Chondrocyte (in vitro differentiated cells): Measurements from ENCODE around the gene SUSD6. TPM values are rescaled to one million over a fixed set of nuclear protein-coding genes. Genes with fewer than 3 reads are reported as not detected.
"Not testable (repeated sequence)": the region's sequence is repeated elsewhere in the genome, so short reads cannot be mapped to it uniquely, and the experiment has no call there.

Experiments used
- DNase-seq: peaks from one replicate; pipeline ENCODE4 v3.0.0; 2021; ENCODE audit warnings: mixed read lengths, low spot score
- H3K27ac Mint-ChIP-seq: one replicate; pipeline ENCODE4 v1.8.0; 2021; ENCODE audit warnings: mild to moderate bottlenecking, moderate library complexity, mixed read lengths; ENCODE audit not compliant: unreplicated experiment
- H3K27me3 Mint-ChIP-seq: 2 replicates; pipeline ENCODE4 v1.8.0; 2021; ENCODE audit warnings: low read depth, mixed read lengths
- H3K36me3 Mint-ChIP-seq: 2 replicates; pipeline ENCODE4 v1.8.0; 2021; ENCODE audit warnings: low read depth, mixed read lengths
- H3K4me1 Mint-ChIP-seq: 2 replicates; pipeline ENCODE4 v1.8.0; 2021; ENCODE audit warnings: low read depth, mild to moderate bottlenecking, mixed read lengths
- H3K4me3 Mint-ChIP-seq: one replicate; pipeline ENCODE4 v1.8.0; 2021; ENCODE audit warnings: mild to moderate bottlenecking, moderate library complexity, mixed read lengths; ENCODE audit not compliant: unreplicated experiment
- H3K9me3 Mint-ChIP-seq: 2 replicates; pipeline ENCODE4 v1.8.0; 2021; ENCODE audit warnings: low read depth, mixed read lengths
- total RNA-seq: library from RNA; stranded (reverse); gene quantifications from 3 replicates; pipeline ENCODE4 v1.2.1, GENCODE V29; 2021
- TF ChIP-seq, protein P1 (sequence below): fragments of 200-600 bp; sonication (generic); IDR thresholded peaks from 2 replicates; pipeline ENCODE4 v1.5.0; 2021; ENCODE audit warnings: antibody characterized with exemption, mild to moderate bottlenecking, moderate library complexity

The SUSD6 gene
- total RNA-seq, 1 donor from 2014 or later, result 49.3 TPM

DNA sequence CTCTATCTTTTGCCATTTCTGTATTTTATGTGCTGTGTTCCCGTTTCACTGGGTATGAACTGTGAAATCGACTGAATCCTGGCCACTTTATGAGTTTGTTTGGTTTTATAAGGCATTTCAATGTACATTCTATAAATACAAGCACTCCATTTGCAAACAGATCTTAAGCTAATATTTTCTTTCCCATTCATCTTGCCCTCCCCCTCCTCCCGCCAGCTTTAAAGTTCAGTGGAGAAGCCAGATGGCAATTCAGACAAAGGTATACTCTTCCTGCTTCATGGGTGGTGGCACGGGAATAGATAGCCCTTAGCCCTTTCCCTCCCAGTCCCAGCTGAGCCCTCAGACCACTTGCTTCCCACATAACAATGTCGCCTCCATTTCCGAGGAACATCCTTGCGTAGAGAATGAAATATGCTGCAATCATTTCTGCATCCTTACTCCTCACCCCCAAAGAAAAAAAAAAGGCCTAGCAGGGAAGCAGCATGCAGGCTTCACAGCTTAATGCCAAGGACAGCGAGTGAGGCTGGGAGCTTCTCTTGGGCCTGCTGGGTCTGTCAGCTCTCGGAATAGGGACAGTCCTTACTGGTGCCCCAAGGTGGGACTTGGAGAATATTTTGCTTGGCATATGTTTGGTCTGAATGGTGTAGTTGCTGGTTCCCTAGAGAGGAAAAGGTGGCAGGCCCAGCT is 102.7 kb downstream of the SUSD6 start:
- Mint-ChIP-seq H3K27ac (peak overlapping the region; percentile 91), H3K9me3 (no peaks in the 10 kb centered on the region), H3K4me1 (peaks cover 73% of the 10 kb centered on the region), H3K4me3 (no peak overlapping the region), H3K36me3 (peaks cover 11% of the 10 kb centered on the region), H3K27me3 (no peaks in the 10 kb centered on the region)
- no peak for DNase-seq
- TF ChIP-seq, protein P1, sequence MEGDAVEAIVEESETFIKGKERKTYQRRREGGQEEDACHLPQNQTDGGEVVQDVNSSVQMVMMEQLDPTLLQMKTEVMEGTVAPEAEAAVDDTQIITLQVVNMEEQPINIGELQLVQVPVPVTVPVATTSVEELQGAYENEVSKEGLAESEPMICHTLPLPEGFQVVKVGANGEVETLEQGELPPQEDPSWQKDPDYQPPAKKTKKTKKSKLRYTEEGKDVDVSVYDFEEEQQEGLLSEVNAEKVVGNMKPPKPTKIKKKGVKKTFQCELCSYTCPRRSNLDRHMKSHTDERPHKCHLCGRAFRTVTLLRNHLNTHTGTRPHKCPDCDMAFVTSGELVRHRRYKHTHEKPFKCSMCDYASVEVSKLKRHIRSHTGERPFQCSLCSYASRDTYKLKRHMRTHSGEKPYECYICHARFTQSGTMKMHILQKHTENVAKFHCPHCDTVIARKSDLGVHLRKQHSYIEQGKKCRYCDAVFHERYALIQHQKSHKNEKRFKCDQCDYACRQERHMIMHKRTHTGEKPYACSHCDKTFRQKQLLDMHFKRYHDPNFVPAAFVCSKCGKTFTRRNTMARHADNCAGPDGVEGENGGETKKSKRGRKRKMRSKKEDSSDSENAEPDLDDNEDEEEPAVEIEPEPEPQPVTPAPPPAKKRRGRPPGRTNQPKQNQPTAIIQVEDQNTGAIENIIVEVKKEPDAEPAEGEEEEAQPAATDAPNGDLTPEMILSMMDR, result no peak

DNA sequence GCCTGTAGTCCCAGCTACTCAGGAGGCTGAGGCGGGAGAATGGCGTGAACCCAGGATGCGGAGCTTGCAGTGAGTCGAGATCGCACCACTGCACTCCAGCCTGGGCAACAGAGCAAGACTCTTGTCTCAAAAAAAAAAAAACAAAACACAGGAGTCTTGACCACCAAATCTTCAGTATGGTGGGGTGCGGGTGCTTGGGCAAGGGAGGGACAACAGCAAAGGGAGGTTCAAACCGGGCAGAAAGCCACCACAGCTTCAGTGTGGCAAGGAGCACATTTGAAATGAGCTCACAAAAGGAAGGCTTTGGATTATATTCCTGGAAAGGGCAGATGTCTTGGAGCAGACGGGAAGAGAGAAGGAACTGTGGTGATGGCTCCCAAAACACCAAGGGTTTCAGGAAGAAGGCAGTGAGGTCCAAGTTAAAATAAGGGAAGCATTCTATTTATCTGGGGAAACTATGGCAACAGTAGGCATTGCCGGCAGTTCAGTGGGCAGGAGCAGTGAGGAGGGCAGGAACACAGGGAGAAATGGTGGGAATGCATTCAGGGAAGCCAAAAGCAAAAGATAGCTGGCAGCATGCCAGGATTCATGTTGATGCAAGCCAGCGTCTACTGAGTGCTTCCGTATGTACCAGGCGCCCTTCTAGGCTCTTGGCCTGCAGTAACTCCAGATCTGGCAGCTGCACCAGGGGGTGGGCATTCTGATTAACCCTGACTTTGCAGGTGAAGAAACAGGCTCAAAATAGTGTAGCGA is 104.5 kb downstream of the SUSD6 start:
- peak overlapping the region; percentile 86 for H3K27ac Mint-ChIP-seq
- H3K4me1 Mint-ChIP-seq, result peaks cover 79% of the 10 kb centered on the region
- H3K36me3 Mint-ChIP-seq, result peaks cover 5% of the 10 kb centered on the region
- no peak overlapping the region for H3K4me3 Mint-ChIP-seq
- DNase-seq, result no peak
- no peaks in the 10 kb centered on the region for H3K9me3 Mint-ChIP-seq
- H3K27me3 Mint-ChIP-seq, result no peaks in the 10 kb centered on the region
- TF ChIP-seq, protein P1, result no peak

DNA sequence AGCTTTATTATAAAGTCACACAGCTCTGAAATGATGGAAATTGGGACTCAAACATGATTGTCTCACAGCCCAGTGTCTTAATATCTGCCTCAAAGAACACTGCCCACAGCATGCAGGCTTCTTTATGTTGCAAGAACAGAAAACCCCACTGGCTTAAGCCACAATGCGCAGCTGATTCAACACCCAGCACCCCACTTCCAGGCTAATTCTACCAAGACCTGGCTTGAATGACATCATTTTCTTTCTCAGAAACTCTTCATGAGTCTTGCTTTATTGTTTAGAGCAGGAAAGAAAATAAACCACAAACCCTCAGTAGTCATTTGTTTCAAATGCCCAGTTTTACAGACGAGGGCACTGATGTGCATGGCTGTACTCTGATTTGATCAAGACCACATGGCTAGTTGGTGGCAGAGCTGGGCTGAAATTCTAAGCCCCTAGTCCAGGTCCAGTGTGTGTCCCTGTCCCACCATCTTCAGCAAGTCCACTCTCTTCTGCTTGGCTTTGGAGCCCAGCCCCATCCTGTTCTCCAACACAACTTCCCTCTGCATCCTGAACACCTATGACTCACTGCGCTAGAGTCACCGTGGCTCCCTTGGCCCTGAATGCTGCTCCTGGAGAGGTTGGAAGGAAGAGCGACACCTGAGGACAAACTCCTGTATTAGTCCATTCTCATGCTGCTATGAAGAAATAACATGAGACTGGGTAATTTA is 105.2 kb downstream of the SUSD6 start:
- Mint-ChIP-seq H3K27me3 (no peaks in the 10 kb centered on the region), H3K4me3 (no peak overlapping the region), H3K36me3 (peaks cover 5% of the 10 kb centered on the region), H3K9me3 (no peaks in the 10 kb centered on the region), H3K27ac (peak overlapping the region; percentile 86), H3K4me1 (peaks cover 72% of the 10 kb centered on the region)
- TF ChIP-seq, protein P1, result no peak
- DNase-seq, result no peak

DNA sequence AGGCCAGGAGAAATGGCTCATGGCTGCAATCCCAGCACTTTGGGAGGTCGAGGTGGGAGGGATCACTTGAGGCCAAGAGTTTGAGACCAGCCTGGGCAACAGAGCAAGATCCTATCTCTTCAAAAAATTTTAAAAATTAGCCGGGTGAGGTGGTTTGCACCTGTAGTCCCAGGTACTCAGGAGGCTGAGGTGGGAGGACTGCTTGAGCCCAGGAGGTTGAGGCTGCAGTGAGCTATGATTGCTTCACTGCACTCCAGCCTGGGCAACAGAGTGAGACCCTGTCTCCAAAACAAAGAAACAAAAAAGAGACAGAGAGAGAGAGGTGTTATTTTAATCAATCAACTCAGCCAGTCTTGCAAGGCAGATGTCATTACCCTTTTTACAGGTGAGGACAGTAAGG is 107.2 kb downstream of the SUSD6 start:
- H3K27ac Mint-ChIP-seq, result peak overlapping the region; percentile 93
- DNase-seq, H3K4me3 Mint-ChIP-seq, H3K9me3 Mint-ChIP-seq, H3K27me3 Mint-ChIP-seq, H3K36me3 Mint-ChIP-seq: not testable (repeated sequence)
- peaks cover 52% of the 10 kb centered on the region for H3K4me1 Mint-ChIP-seq

DNA sequence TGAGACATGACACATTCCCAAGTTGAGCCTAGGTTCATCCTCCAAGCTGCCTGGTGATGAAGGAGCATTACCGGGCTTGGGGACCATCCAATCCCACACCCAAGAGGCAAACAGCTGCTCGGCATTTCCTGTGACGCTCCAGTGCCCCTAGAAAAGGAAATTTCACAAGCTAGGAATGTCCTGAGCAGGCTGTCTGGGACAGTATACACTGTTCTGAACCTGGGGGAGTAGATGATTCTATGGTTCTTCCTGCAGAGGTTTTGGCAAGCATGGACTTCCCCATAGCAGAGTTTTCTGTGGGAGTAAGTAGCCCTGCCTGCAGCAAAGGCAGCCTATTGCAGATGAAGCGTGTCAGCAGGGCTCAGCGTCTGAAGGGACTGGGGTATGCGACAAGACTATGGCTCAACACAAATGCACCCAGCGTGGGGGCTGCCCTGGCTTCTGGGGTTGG is 108.1 kb downstream of the SUSD6 start:
- TF ChIP-seq, protein P1, result no peak
- Mint-ChIP-seq H3K4me3 (no peak overlapping the region), H3K27me3 (no peaks in the 10 kb centered on the region), H3K27ac (peak overlapping the region; percentile 93), H3K36me3 (peaks cover 5% of the 10 kb centered on the region), H3K9me3 (no peaks in the 10 kb centered on the region), H3K4me1 (peaks cover 43% of the 10 kb centered on the region)
- DNase-seq, result no peak
